NB4 (cell line): ENCODE results near the gene TMEM25.

Experiments
- MYC ChIP-seq: IDR thresholded peaks from 2 replicates; pipeline ENCODE4 v1.6.1; 2011; ENCODE audit warnings: low read depth, low read length
- POLR2A ChIP-seq: IDR thresholded peaks from 2 replicates; pipeline ENCODE4 v1.6.1; 2011; ENCODE audit warnings: mild to moderate bottlenecking; ENCODE audit not compliant: insufficient read length; ENCODE audit errors: extremely low read depth
- TF ChIP-seq, protein P1 (sequence below): IDR thresholded peaks from one replicate; pipeline ENCODE4 v1.5.1; 2012; ENCODE audit warnings: low read depth, low read length

GRCh38 chr11:118574636-118575035 is 43.6 kb downstream of the TMEM25 start:
- TF ChIP-seq, protein P1, sequence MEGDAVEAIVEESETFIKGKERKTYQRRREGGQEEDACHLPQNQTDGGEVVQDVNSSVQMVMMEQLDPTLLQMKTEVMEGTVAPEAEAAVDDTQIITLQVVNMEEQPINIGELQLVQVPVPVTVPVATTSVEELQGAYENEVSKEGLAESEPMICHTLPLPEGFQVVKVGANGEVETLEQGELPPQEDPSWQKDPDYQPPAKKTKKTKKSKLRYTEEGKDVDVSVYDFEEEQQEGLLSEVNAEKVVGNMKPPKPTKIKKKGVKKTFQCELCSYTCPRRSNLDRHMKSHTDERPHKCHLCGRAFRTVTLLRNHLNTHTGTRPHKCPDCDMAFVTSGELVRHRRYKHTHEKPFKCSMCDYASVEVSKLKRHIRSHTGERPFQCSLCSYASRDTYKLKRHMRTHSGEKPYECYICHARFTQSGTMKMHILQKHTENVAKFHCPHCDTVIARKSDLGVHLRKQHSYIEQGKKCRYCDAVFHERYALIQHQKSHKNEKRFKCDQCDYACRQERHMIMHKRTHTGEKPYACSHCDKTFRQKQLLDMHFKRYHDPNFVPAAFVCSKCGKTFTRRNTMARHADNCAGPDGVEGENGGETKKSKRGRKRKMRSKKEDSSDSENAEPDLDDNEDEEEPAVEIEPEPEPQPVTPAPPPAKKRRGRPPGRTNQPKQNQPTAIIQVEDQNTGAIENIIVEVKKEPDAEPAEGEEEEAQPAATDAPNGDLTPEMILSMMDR = no peak
- TF ChIP-seq POLR2A (no peak), MYC (no peak)
